GM23338 (cell line): ENCODE results near the gene RUSF1. TPM values are rescaled to one million over a fixed set of nuclear protein-coding genes. Genes with fewer than 3 reads are reported as not detected.
"Not testable (repeated sequence)": the region's sequence is repeated elsewhere in the genome, so short reads cannot be mapped to it uniquely, and the experiment has no call there.

Experiments used
- ATAC-seq: fragments of 200-7000 bp; cut with Tn5 transposase; 3 replicates; pipeline ENCODE4 v1.9.1; 2020
- DNase-seq: peaks from one replicate; pipeline ENCODE4 v3.0.0-alpha.2; 2015; ENCODE audit warnings: low spot score
- H2AFZ ChIP-seq: fragments of 200-600 bp; sonication (generic); 2 replicates; pipeline ENCODE4 v1.8.0; 2016; ENCODE audit warnings: antibody characterized with exemption, mild to moderate bottlenecking, moderate library complexity
- H3F3A ChIP-seq: fragments of 200-600 bp; sonication (generic); replicated peaks from 2 replicates; pipeline ENCODE4 v1.8.0; 2017; ENCODE audit warnings: antibody characterized with exemption, mixed run types, low read depth
- H3K27ac ChIP-seq: fragments of 200-600 bp; sonication (generic); 2 replicates; pipeline ENCODE4 v1.6.1; 2016; ENCODE audit warnings: low read depth
- H3K27me3 ChIP-seq: fragments of 200-600 bp; sonication (generic); 2 replicates; pipeline ENCODE4 v1.8.0; 2016; ENCODE audit warnings: mild to moderate bottlenecking, mixed run types, moderate library complexity; ENCODE audit not compliant: insufficient read depth
- H3K36me3 ChIP-seq: fragments of 200-600 bp; sonication (generic); 2 replicates; pipeline ENCODE4 v1.8.0; 2016; ENCODE audit warnings: mild to moderate bottlenecking; ENCODE audit not compliant: insufficient read depth
- H3K4me1 ChIP-seq: fragments of 200-600 bp; sonication (generic); 2 replicates; pipeline ENCODE4 v1.8.0; 2016; ENCODE audit warnings: mild to moderate bottlenecking, moderate library complexity; ENCODE audit not compliant: insufficient read depth
- H3K4me2 ChIP-seq: fragments of 200-600 bp; sonication (generic); 2 replicates; pipeline ENCODE4 v1.7.1; 2017; ENCODE audit warnings: mixed run types
- H3K4me3 ChIP-seq: fragments of 200-600 bp; sonication (generic); 2 replicates; pipeline ENCODE4 v1.6.1; 2016; ENCODE audit warnings: mixed run types
- H3K79me2 ChIP-seq: fragments of 200-600 bp; sonication (generic); replicated peaks from 2 replicates; pipeline ENCODE4 v1.8.0; 2017; ENCODE audit warnings: mild to moderate bottlenecking; ENCODE audit not compliant: insufficient read depth
- H3K9me2 ChIP-seq: fragments of 200-600 bp; sonication (generic); 2 replicates; pipeline ENCODE4 v1.8.0; 2017; ENCODE audit not compliant: insufficient read depth
- H4K20me1 ChIP-seq: fragments of 200-600 bp; sonication (generic); replicated peaks from 2 replicates; pipeline ENCODE4 v1.8.0; 2017; ENCODE audit warnings: mild to moderate bottlenecking; ENCODE audit not compliant: insufficient read depth
- H3K27ac Mint-ChIP-seq: 2 replicates; pipeline ENCODE4 v1.8.0; 2020; ENCODE audit warnings: inconsistent platforms, mild to moderate bottlenecking, moderate library complexity, mixed read lengths
- H3K27me3 Mint-ChIP-seq: 3 replicates; pipeline ENCODE4 v1.8.0; 2022; ENCODE audit warnings: low read depth, mild to moderate bottlenecking, moderate library complexity, mixed read lengths, inconsistent platforms; ENCODE audit not compliant: insufficient read depth, poor library complexity
- H3K36me3 Mint-ChIP-seq: 3 replicates; pipeline ENCODE4 v1.8.0; 2021; ENCODE audit warnings: low read depth, mild to moderate bottlenecking, inconsistent platforms, moderate library complexity, mixed read lengths
- H3K4me1 Mint-ChIP-seq: 3 replicates; pipeline ENCODE4 v1.8.0; 2020; ENCODE audit warnings: mild to moderate bottlenecking, inconsistent platforms, mixed read lengths
- H3K4me3 Mint-ChIP-seq: 3 replicates; pipeline ENCODE4 v1.8.0; 2021; ENCODE audit warnings: moderate library complexity, mild to moderate bottlenecking, inconsistent platforms, mixed read lengths
- H3K9me3 Mint-ChIP-seq: 3 replicates; pipeline ENCODE4 v1.8.0; 2020; ENCODE audit warnings: moderate library complexity, mild to moderate bottlenecking, inconsistent platforms, mixed read lengths
- CTCF ChIP-seq, 2 experiments: fragments of 200-600 bp in 1 of 2; sonication (generic) in 1 of 2; conservative IDR thresholded peaks; 2 replicates each; pipeline versions ENCODE4 v1.5.1 to v1.6.1; 2016 to 2017; ENCODE audit warnings: antibody characterized with exemption in 2 of 2, low read depth in 2 of 2, mild to moderate bottlenecking in 2 of 2, moderate library complexity in 1 of 2
- EZH2phosphoT487 ChIP-seq: fragments of 200-600 bp; sonication (generic); IDR thresholded peaks from one replicate; pipeline ENCODE4 v1.8.1; 2018; ENCODE audit warnings: antibody characterized with exemption; ENCODE audit not compliant: unreplicated experiment
- JUNB ChIP-seq: IDR thresholded peaks from one replicate; pipeline ENCODE4 v1.6.1; 2016; ENCODE audit warnings: antibody characterized with exemption; ENCODE audit not compliant: unreplicated experiment
- POLR2AphosphoS5 ChIP-seq: IDR thresholded peaks from 2 replicates; pipeline ENCODE4 v1.6.1; 2016; ENCODE audit warnings: antibody characterized with exemption, low read depth
- STAT1 ChIP-seq: IDR thresholded peaks from one replicate; pipeline ENCODE4 v1.6.1; 2016; ENCODE audit warnings: antibody characterized with exemption; ENCODE audit not compliant: unreplicated experiment
- ZNF462 ChIP-seq: fragments of 250-450 bp; sonication (Bioruptor Pico); IDR thresholded peaks from 2 replicates; pipeline ENCODE4 v1.5.0; 2020; ENCODE audit warnings: mild to moderate bottlenecking, moderate library complexity
- polyA plus RNA-seq: library from polyadenylated mRNA; unstranded; fragments of >200 nt; fragmentation: Nextera tagmentation; extraction: Ambion mirVana; gene quantifications from 2 replicates; pipeline ENCODE4 v1.2.1, GENCODE V29; 2016
- total RNA-seq: library from RNA; depleted of rRNA; stranded (reverse); fragments of >200 nt; shearing (Covaris generic); gene quantifications from 2 replicates; pipeline ENCODE4 v1.2.3, GENCODE V29; 2014

RUSF1 gene
- total and polyA plus RNA-seq, 2 experiments from 2014 or later, result 8.9 to 36.1 TPM

- TF ChIP-seq ZNF462 (CRISPR knock-in tag) (no peak), POLR2AphosphoS5 (no peak), EZH2phosphoT487 (no peak), STAT1 (no peak)
Observed at GRCh38 chr16:31485571-31485970, 22.6 kb downstream of the RUSF1 start (continued).

- ATAC-seq, result peak; percentile 15
- no peaks in the 10 kb centered on the region for H3K9me3 Mint-ChIP-seq
- peaks cover 61% of the 10 kb centered on the region for H3K27me3 Mint-ChIP-seq
Observed at GRCh38 chr16:31484491-31485171, 23.6 kb downstream of the RUSF1 start.

GRCh38 chr16:31484048-31484447, 24.1 kb downstream of the RUSF1 start:
- not testable (repeated sequence) for H3K4me2 ChIP-seq, H3K36me3 ChIP-seq, H3K79me2 ChIP-seq, ATAC-seq, H3F3A ChIP-seq, H3K4me3 ChIP-seq, H3K36me3 Mint-ChIP-seq, DNase-seq, H3K27ac Mint-ChIP-seq, H3K4me3 Mint-ChIP-seq, H3K4me1 ChIP-seq, H2AFZ ChIP-seq, H3K27ac ChIP-seq, H3K9me3 Mint-ChIP-seq, H3K9me2 ChIP-seq, H4K20me1 ChIP-seq
- peaks cover 56% of the 10 kb centered on the region for H3K27me3 Mint-ChIP-seq
- H3K4me1 Mint-ChIP-seq, result peaks cover 12% of the 10 kb centered on the region; the same call in 2 of the 3 replicates
- H3K27me3 ChIP-seq, result peaks cover 76% of the 10 kb centered on the region

More at GRCh38 chr16:31484491-31485171, 23.6 kb downstream of the RUSF1 start:
- H2AFZ ChIP-seq, result no peak overlapping the region
- H3K4me2 ChIP-seq, result no peak overlapping the region
- no peak for TF ChIP-seq STAT1
- TF ChIP-seq CTCF (conservative IDR thresholded peaks at IDR 0.05; ENCODE audit: low read depth in 2 of 2), result 0 out of 4 replicates have a peak, but pooled peaks of 1 of the 2 experiments have one; percentile 5
- no peak for TF ChIP-seq POLR2AphosphoS5
- TF ChIP-seq JUNB, result no peak
- Mint-ChIP-seq H3K4me3 (no peak overlapping the region; the same call in 2 of the 3 replicates), H3K36me3 (peaks cover 3% of the 10 kb centered on the region; the same call in 2 of the 3 replicates), H3K4me1 (peaks cover 15% of the 10 kb centered on the region; the same call in 2 of the 3 replicates), H3K27ac (no peak overlapping the region)
- H3K4me3 ChIP-seq, result no peak overlapping the region
- H3K27me3 ChIP-seq, result peaks cover 77% of the 10 kb centered on the region
- no peaks in the 10 kb centered on the region for H3F3A ChIP-seq
- DNase-seq, result peak; percentile 65
- no peaks in the 10 kb centered on the region for H4K20me1 ChIP-seq
- no peaks in the 10 kb centered on the region for H3K79me2 ChIP-seq
- H3K9me2 ChIP-seq, result no peaks in the 10 kb centered on the region
- no peaks in the 10 kb centered on the region for H3K36me3 ChIP-seq
- no peaks in the 10 kb centered on the region; the same call in 1 of the 2 replicates for H3K4me1 ChIP-seq
- no peak overlapping the region for H3K27ac ChIP-seq
